ENCODE data around the gene KLHDC7B.
"Not testable (repeated sequence)": the region's sequence is repeated elsewhere in the genome, so short reads cannot be mapped to it uniquely, and the experiment has no call there.

DNA sequence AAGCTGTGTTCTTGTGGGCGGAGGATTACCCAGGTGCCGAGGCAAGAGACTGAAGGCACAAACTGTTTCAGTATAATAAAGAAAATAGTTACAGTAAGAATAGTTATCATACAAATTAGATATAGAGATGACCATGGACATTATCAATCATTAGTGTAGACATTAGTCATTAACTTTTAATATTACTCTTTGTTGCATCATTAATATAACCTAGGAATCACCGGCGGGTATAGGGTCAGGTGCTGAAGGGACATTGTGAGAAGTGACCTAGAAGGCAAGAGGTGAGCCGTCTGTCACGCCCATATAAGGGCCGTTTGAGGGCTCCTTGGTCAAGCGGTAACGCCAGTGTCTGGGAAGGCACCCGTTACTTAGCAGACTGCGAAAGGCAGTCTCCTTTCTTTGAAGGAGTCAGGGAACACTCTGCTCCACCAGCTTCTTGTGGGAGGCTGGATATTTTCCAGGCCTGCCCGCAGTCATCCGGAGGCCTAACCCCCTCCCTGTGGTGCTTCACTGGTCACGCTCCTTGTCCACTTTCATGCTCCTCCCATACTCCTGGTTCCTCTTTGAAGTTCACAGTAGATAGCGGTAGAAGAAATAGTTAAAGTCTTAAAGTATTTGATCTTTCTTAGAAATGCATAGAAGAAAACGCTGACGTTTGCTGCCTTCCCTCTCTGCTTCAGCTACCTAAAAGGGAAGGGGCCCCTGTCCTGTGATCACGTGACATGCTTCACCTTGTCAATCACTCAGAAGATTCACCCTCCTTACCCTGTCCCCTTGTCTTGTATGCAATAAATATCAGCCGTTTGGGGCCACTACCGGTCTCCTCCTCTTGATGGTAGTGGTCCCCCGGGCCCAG, 11.6 kb upstream of the KLHDC7B start:
- TF ChIP-seq, protein P1, sequence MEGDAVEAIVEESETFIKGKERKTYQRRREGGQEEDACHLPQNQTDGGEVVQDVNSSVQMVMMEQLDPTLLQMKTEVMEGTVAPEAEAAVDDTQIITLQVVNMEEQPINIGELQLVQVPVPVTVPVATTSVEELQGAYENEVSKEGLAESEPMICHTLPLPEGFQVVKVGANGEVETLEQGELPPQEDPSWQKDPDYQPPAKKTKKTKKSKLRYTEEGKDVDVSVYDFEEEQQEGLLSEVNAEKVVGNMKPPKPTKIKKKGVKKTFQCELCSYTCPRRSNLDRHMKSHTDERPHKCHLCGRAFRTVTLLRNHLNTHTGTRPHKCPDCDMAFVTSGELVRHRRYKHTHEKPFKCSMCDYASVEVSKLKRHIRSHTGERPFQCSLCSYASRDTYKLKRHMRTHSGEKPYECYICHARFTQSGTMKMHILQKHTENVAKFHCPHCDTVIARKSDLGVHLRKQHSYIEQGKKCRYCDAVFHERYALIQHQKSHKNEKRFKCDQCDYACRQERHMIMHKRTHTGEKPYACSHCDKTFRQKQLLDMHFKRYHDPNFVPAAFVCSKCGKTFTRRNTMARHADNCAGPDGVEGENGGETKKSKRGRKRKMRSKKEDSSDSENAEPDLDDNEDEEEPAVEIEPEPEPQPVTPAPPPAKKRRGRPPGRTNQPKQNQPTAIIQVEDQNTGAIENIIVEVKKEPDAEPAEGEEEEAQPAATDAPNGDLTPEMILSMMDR (conservative IDR thresholded peaks at IDR 0.05; ENCODE audit: low read length) = not testable (repeated sequence)
- not testable (repeated sequence) for TF ChIP-seq EZH2phosphoT487 (IDR thresholded peaks at IDR 0.05; ENCODE audit: borderline replicate concordance, low read depth, low read length)
